Right forelimb (tissue), 1 donor: Measurements from ENCODE around the gene WSB2.
"Not testable (repeated sequence)": the region's sequence is repeated elsewhere in the genome, so short reads cannot be mapped to it uniquely, and the experiment has no call there.

ENCODE experiments used
- DNase-seq: peaks from one replicate; pipeline ENCODE4 v3.0.0-alpha.2; 2018

Gene WSB2

GRCh38 chr12:118034429-118035189 lies 26.4 kb downstream of the WSB2 start:
- no peak for DNase-seq

GRCh38 chr12:118033902-118034301 lies 27.1 kb downstream of the WSB2 start:
- no peak for DNase-seq

DNA sequence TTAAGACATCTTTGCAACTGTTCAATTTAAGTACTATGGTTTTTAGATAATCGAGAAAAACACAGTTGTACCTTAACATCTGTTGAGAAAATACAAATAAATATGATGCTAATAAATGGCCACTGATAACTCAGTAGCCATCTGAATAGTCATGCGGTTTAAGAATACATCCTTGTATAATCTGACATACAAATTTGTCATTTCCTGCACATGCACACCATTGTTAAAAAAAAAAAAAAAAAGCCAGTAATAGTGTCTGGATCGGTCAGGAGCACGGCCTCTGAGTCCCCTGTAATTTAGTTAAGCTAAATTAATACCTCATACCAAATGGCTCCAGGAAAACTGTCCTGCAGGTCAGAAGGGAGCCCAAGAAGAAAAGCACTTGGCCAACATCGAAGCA lies 27.7 kb downstream of the WSB2 start:
- DNase-seq: no peak

- DNase-seq: no peak
These were observed 28.8 kb downstream of the WSB2 start for GRCh38 chr12:118032188-118032587.

DNA sequence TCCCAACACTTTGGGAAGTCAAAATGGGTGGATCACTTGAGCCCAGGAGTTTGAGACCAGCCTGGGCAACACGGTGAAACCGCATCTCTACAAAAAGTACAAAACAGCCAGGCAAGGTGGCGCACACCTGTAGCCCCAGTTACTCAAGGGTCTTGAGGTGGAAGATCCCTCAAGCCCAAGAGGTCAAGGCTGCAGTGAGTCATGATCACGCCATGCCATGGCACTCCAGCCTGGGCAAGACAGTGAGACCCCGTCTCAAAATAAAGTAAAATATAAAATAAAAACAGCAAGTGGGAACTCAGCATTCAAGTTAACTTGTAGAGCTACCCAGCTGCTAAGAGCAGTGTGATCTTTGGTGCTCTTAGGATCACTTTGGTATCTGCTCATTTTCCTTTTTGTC lies 31.8 kb downstream of the WSB2 start:
- no peak for DNase-seq

- DNase-seq: no peak
These were observed 35.8 kb downstream of the WSB2 start for GRCh38 chr12:118025168-118025567.

- DNase-seq: no peak
These were observed 37.6 kb downstream of the WSB2 start for GRCh38 chr12:118023301-118023860.

- DNase-seq: no peak
These were observed 38.3 kb downstream of the WSB2 start for GRCh38 chr12:118022728-118023109.

- not testable (repeated sequence) for DNase-seq
These were observed 38.8 kb downstream of the WSB2 start for GRCh38 chr12:118022097-118022727.

DNA sequence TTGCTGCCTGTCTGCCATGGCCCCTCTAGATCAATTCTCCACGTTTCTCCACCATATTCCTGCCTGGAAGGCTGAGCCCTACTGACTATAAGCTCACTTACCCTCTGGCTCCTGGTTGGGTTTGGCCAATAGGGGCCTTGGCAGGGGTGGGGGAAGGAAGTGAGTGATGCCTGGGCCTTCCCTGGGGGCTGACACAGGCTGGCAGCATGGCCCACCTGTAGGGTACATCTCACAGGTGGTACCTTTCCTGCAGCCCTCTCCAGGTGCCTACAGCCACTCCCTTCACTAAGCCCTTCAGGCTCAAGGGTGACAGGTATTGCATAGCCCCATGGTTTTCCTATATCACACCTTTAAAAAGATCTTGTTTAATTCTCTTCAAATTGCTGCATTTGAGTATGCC lies 40.9 kb downstream of the WSB2 start:
- DNase-seq: no peak

GRCh38 chr12:118017926-118018325 lies 43.1 kb downstream of the WSB2 start:
- DNase-seq: no peak

GRCh38 chr12:118016424-118017264 lies 44.3 kb downstream of the WSB2 start, which contains the start of gene RFC5:
Gene RFC5 (plus strand): TSS chr12:118016703. CDS start chr12:118016828, 125 bp downstream.
- DNase-seq: peak; percentile 97

GRCh38 chr12:118015944-118016343 lies 45.0 kb downstream of the WSB2 start:
- no peak for DNase-seq

DNA sequence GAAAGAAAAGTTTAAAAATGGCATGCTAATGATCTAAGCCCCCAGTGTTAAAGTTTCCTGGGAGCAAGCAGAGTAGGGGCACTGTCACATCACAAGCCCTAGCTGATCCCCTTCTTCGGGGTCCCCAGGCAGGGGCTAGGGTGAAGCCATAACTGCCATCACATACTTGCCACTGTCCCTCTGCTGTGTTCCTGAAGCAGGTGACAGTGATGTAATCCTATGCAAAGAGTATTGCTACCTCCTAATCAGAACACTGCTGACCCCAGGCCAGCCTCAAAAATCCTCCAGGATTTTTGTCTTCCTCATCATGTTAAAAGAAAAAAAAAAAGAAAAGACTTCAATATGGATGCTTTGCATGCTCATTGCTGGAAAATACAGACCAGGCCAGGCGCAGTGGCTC lies 45.7 kb downstream of the WSB2 start:
- no peak for DNase-seq

DNA sequence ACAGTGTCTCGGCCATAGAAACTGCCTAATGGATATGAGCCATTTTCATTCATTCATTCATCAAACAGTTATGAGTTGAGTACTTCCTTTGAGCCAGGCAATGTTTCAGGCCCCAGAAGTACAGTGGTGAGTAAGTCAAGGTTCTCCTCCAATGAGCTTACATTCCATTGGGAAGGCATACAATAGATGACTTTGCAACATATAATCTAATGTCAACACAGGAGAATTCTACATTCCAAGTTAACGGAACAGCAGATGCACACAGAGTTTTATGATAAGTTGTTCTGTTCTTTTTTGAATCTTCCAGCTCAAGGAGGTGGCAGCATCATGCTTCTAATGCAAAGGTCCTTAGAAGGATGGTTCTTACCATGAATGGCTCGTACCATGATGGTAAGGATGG lies 47.7 kb downstream of the WSB2 start:
- no peak for DNase-seq

- DNase-seq: no peak
These were observed 49.0 kb downstream of the WSB2 start for GRCh38 chr12:118011961-118012360.

- DNase-seq: no peak
These were observed 49.6 kb downstream of the WSB2 start for GRCh38 chr12:118011377-118011776.

GRCh38 chr12:118010903-118011302 lies 50.1 kb downstream of the WSB2 start:
- DNase-seq: no peak

- DNase-seq: not testable (repeated sequence)
These were observed 61.2 kb downstream of the WSB2 start for GRCh38 chr12:117999806-118000205.

GRCh38 chr12:117998719-117999118 lies 62.3 kb downstream of the WSB2 start:
- DNase-seq: no peak

- no peak for DNase-seq
These were observed 66.2 kb downstream of the WSB2 start for GRCh38 chr12:117994551-117995438.
